ENCODE data around the gene GSTT4.

- TF ChIP-seq MYPOP (CRISPR knock-in tag; IDR thresholded peaks at IDR 0.05), result no peak
- TF ChIP-seq, protein P1, sequence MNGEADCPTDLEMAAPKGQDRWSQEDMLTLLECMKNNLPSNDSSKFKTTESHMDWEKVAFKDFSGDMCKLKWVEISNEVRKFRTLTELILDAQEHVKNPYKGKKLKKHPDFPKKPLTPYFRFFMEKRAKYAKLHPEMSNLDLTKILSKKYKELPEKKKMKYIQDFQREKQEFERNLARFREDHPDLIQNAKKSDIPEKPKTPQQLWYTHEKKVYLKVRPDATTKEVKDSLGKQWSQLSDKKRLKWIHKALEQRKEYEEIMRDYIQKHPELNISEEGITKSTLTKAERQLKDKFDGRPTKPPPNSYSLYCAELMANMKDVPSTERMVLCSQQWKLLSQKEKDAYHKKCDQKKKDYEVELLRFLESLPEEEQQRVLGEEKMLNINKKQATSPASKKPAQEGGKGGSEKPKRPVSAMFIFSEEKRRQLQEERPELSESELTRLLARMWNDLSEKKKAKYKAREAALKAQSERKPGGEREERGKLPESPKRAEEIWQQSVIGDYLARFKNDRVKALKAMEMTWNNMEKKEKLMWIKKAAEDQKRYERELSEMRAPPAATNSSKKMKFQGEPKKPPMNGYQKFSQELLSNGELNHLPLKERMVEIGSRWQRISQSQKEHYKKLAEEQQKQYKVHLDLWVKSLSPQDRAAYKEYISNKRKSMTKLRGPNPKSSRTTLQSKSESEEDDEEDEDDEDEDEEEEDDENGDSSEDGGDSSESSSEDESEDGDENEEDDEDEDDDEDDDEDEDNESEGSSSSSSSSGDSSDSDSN (CRISPR knock-in tag; IDR thresholded peaks at IDR 0.05), result no peak
- TF ChIP-seq CTCF (CRISPR knock-in tag; IDR thresholded peaks at IDR 0.05), result no peak
- no peak for TF ChIP-seq RBM22 (optimal IDR thresholded peaks at IDR 0.05; ENCODE audit: low read length)
- no peak for TF ChIP-seq ATF5 (CRISPR knock-in tag; IDR thresholded peaks at IDR 0.05; ENCODE audit: low read depth)
- TF ChIP-seq, protein P2, sequence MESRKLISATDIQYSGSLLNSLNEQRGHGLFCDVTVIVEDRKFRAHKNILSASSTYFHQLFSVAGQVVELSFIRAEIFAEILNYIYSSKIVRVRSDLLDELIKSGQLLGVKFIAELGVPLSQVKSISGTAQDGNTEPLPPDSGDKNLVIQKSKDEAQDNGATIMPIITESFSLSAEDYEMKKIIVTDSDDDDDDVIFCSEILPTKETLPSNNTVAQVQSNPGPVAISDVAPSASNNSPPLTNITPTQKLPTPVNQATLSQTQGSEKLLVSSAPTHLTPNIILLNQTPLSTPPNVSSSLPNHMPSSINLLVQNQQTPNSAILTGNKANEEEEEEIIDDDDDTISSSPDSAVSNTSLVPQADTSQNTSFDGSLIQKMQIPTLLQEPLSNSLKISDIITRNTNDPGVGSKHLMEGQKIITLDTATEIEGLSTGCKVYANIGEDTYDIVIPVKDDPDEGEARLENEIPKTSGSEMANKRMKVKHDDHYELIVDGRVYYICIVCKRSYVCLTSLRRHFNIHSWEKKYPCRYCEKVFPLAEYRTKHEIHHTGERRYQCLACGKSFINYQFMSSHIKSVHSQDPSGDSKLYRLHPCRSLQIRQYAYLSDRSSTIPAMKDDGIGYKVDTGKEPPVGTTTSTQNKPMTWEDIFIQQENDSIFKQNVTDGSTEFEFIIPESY (CRISPR knock-in tag; IDR thresholded peaks at IDR 0.05), result no peak
- no peak for TF ChIP-seq ZNF607 (CRISPR knock-in tag; IDR thresholded peaks at IDR 0.05; ENCODE audit: borderline replicate concordance)
- TF ChIP-seq GMEB1 (CRISPR knock-in tag; IDR thresholded peaks at IDR 0.05; ENCODE audit: borderline replicate concordance), result no peak
These were observed 30.0 kb upstream of the GSTT4 start for GRCh38 chr22:24035296-24035695.

Data from HepG2 (cell line).